Endothelial cell of umbilical vein (primary cell): ENCODE results near the gene PNPLA5. TPM values are rescaled to one million over a fixed set of nuclear protein-coding genes. Genes with fewer than 3 reads are reported as not detected.

Experiments used
- BruUV-seq: library from RNA; stranded (reverse); fragments of 400-500 nt; replicated peaks from 2 replicates; lab custom pipeline; 2021; lab: Mats Ljungman, UMichigan
- CTCF ChIA-PET: fragments of 300-600, 350-600 bp; sonication (Branson Sonifier 250); formaldehyde crosslinking; loops from one replicate; lab custom pipeline; 2021; ENCODE audit warnings: antibody characterized with exemption, inconsistent platforms; lab: Charles Lee
- POLR2A ChIA-PET: fragments of 300-600, 350-600 bp; sonication (Branson Sonifier 250); formaldehyde crosslinking; loops from one replicate; lab custom pipeline; 2021; ENCODE audit warnings: antibody characterized with exemption, inconsistent platforms; lab: Charles Lee
- DNase-seq: peaks from one replicate; pipeline ENCODE4 v3.0.0-alpha.2; 2011; ENCODE audit warnings: low read depth, low spot score
- FAIRE-seq: peaks from 2 replicates; lab custom pipeline; 2011; peaks lifted over from hg19 to GRCh38; lab: Jason Lieb, UNC
- H2AFZ ChIP-seq: 2 replicates; pipeline ENCODE4 v1.6.0; 2012; ENCODE audit warnings: low read depth, low read length, control low read depth, inconsistent platforms
- H3K27ac ChIP-seq: 2 replicates; pipeline ENCODE4 v1.5.1; 2011; ENCODE audit warnings: low read depth, mild to moderate bottlenecking, control low read depth, low read length, moderate library complexity; ENCODE audit not compliant: insufficient read depth
- H3K27me3 ChIP-seq, 2 experiments: 2 replicates each; pipeline versions ENCODE4 v1.6.0 to v1.6.1; 2011; ENCODE audit warnings: low read length in 2 of 2, mixed read lengths in 1 of 2; ENCODE audit not compliant: control insufficient read depth in 2 of 2, insufficient read depth in 2 of 2
- H3K36me3 ChIP-seq, 2 experiments: 2 replicates in 1 of 2; 3 replicates in 1 of 2; pipeline ENCODE4 v1.5.1; 2011; ENCODE audit warnings: low read length in 2 of 2, mild to moderate bottlenecking in 1 of 2, moderate library complexity in 1 of 2; ENCODE audit not compliant: control insufficient read depth in 2 of 2, insufficient read depth in 2 of 2; ENCODE audit errors: extremely low read depth in 1 of 2
- H3K4me1 ChIP-seq: 3 replicates; pipeline ENCODE4 v1.5.1; 2011; ENCODE audit warnings: mild to moderate bottlenecking, low read length; ENCODE audit not compliant: control insufficient read depth, insufficient read depth; ENCODE audit errors: extremely low read depth
- H3K4me2 ChIP-seq: 2 replicates; pipeline ENCODE4 v1.6.1; 2011; ENCODE audit warnings: low read length, control low read depth, mixed read lengths; ENCODE audit not compliant: insufficient read depth
- H3K4me3 ChIP-seq, 3 experiments: fragments of 200-600 bp in 1 of 3; sonication (generic), shearing (Covaris generic) in 1 of 3; replicated peaks in 1 of 3; 2 replicates each; pipeline ENCODE4 v1.5.1; 2011 to 2016; ENCODE audit warnings: control low read depth in 3 of 3, low read length in 3 of 3, mild to moderate bottlenecking in 2 of 3, inconsistent platforms in 1 of 3, low read depth in 1 of 3, moderate library complexity in 1 of 3; ENCODE audit not compliant: insufficient read depth in 1 of 3
- H3K79me2 ChIP-seq: 2 replicates; pipeline ENCODE4 v1.6.0; 2012; ENCODE audit warnings: low read length, inconsistent platforms; ENCODE audit not compliant: control insufficient read depth, insufficient read depth
- H3K9ac ChIP-seq: replicated peaks from 2 replicates; pipeline ENCODE3; 2011; ENCODE audit warnings: low read length, control low read depth; ENCODE audit not compliant: insufficient read depth; ENCODE audit errors: extremely low read depth
- H3K9me1 ChIP-seq: replicated peaks from 3 replicates; pipeline ENCODE4 v1.6.0; 2011; ENCODE audit warnings: mild to moderate bottlenecking, low read length; ENCODE audit not compliant: control insufficient read depth, insufficient read depth; ENCODE audit errors: extremely low read depth
- H3K9me3 ChIP-seq: replicated peaks from 2 replicates; pipeline ENCODE4 v1.5.1; 2012; ENCODE audit warnings: low read length, inconsistent platforms; ENCODE audit not compliant: control insufficient read depth, insufficient read depth
- H4K20me1 ChIP-seq: replicated peaks from 2 replicates; pipeline ENCODE3; 2011; ENCODE audit warnings: mild to moderate bottlenecking, low read length; ENCODE audit not compliant: control insufficient read depth, insufficient read depth; ENCODE audit errors: extremely low read depth
- CTCF ChIP-seq, 2 donors: IDR thresholded peaks; 1 replicate in 1 of 2; 2 replicates in 1 of 2; pipeline ENCODE4 v1.5.1; 2011; ENCODE audit warnings: low read length in 2 of 2, mild to moderate bottlenecking in 2 of 2, moderate library complexity in 2 of 2, control low read depth in 1 of 2, inconsistent platforms in 1 of 2, low read depth in 1 of 2; ENCODE audit not compliant: insufficient read depth in 1 of 2; ENCODE audit errors: extremely low read depth in 1 of 2
- EZH2 ChIP-seq: IDR thresholded peaks from 2 replicates; pipeline ENCODE4 v1.6.1; 2012; ENCODE audit warnings: borderline replicate concordance, low read depth, mild to moderate bottlenecking, moderate library complexity, low read length, inconsistent platforms; ENCODE audit not compliant: severe bottlenecking
- FOS ChIP-seq: IDR thresholded peaks from 2 replicates; pipeline ENCODE4 v1.6.1; 2011; ENCODE audit warnings: mild to moderate bottlenecking, low read length, moderate library complexity, borderline replicate concordance; ENCODE audit not compliant: insufficient read depth
- GATA2 ChIP-seq: IDR thresholded peaks from 2 replicates; pipeline ENCODE4 v1.7.0; 2011; ENCODE audit warnings: low read depth, mild to moderate bottlenecking, moderate library complexity, mixed read lengths, low read length; ENCODE audit not compliant: insufficient read length, insufficient read depth
- JUN ChIP-seq: IDR thresholded peaks from 2 replicates; pipeline ENCODE4 v1.6.1; 2011; ENCODE audit warnings: borderline replicate concordance, low read depth; ENCODE audit not compliant: insufficient read length, insufficient read depth
- MAX ChIP-seq: IDR thresholded peaks from 2 replicates; pipeline ENCODE4 v1.6.1; 2011; ENCODE audit not compliant: insufficient read depth, insufficient read length
- MYC ChIP-seq: IDR thresholded peaks from one replicate; pipeline ENCODE4 v1.6.1; 2011; ENCODE audit warnings: mild to moderate bottlenecking, low read depth, low read length
- POLR2A ChIP-seq: IDR thresholded peaks from 2 replicates; pipeline ENCODE4 v1.6.1; 2012; ENCODE audit warnings: low read depth, mild to moderate bottlenecking, control low read depth, low read length
- POLR2AphosphoS5 ChIP-seq: IDR thresholded peaks from 2 replicates; pipeline ENCODE4 v1.6.1; 2012; ENCODE audit warnings: low read depth, mild to moderate bottlenecking, control low read depth, low read length, moderate library complexity; ENCODE audit not compliant: insufficient read depth
- dilution Hi-C: fragments of 300-500 bp; cut with MboI; formaldehyde crosslinking; loops from one replicate; pipeline ENCODE4 v1.15.0; 2019; ENCODE audit warnings: low sequenced_read_pairs; ENCODE audit not compliant: extremely low pct_ligation_motif_present
- intact Hi-C: fragments of 100-400 bp; cut with micrococcal nuclease; formaldehyde crosslinking; loops from one replicate; pipeline ENCODE4 v1.10.0; 2022
- polyA plus RNA-seq, 4 experiments: library from polyadenylated mRNA; depleted of rRNA in 3 of 4; stranded (reverse) in 3 of 4; unstranded in 1 of 4; fragments of >200 nt; gene quantifications; 2 replicates each; pipeline versions ENCODE4 v1.2.1 to v1.2.3, GENCODE V29; 2011 to 2012; ENCODE audit warnings: missing spikeins in 1 of 4
- total RNA-seq: library from RNA; stranded (reverse); gene quantifications from 2 replicates; pipeline ENCODE4 v1.2.3, GENCODE V29; 2021

Gene PNPLA5
- total and polyA plus RNA-seq, 2 donors (not counting 3 experiments of a cell fraction or from before 2014, with no cell fraction given): not detected

- no peak for TF ChIP-seq CTCF (IDR thresholded peaks at IDR 0.05; ENCODE audit: extremely low read depth in 1 of 2, insufficient read depth in 1 of 2, low read depth in 1 of 2, low read length in 2 of 2)
- TF ChIP-seq MYC: no peak
- Histone ChIP-seq H4K20me1 (no peaks in the 10 kb centered on the region), H3K36me3 (no peaks in the 10 kb centered on the region), H3K27ac (no peak overlapping the region), H3K27me3 (peaks cover 0 to 8% of the 10 kb centered on the region in 2 experiments), H3K4me3 (no peak overlapping the region), H3K4me1 (no peaks in the 10 kb centered on the region), H2AFZ (no peak overlapping the region), H3K9ac (no peak overlapping the region), H3K9me1 (no peaks in the 10 kb centered on the region), H3K9me3 (no peaks in the 10 kb centered on the region), H3K79me2 (no peaks in the 10 kb centered on the region), H3K4me2 (no peak overlapping the region)
- POLR2A ChIA-PET: no interaction called here
- intact Hi-C loops (loop anchor here (2.0 kb wide), 1 partner anchor 497 kb away; no protein-coding TSS in a partner anchor), dilution Hi-C loops (no loop called here)
- CTCF ChIA-PET: interaction anchor here (0.9 to 1.7 kb wide), 4 partner anchors 13 to 612 kb away, joined by 5 to 36 read pairs (median 16); no protein-coding TSS in a partner anchor
- no TSS peak for BruUV-seq
- DNase-seq: no peak
- FAIRE-seq: no peak
Observed at GRCh38 chr22:43885786-43886185, 6.0 kb downstream of the PNPLA5 start.

GRCh38 chr22:43885319-43885671, 6.5 kb downstream of the PNPLA5 start:
- POLR2A ChIA-PET: no interaction called here

More at GRCh38 chr22:43885319-43885671, 6.5 kb downstream of the PNPLA5 start:
- no peak overlapping the region for H2AFZ ChIP-seq
- H3K79me2 ChIP-seq: no peaks in the 10 kb centered on the region
- dilution Hi-C loops: no loop called here
- H4K20me1 ChIP-seq: no peaks in the 10 kb centered on the region
- H3K4me1 ChIP-seq: no peaks in the 10 kb centered on the region
- TF ChIP-seq MAX (no peak), CTCF (IDR thresholded peaks at IDR 0.05; ENCODE audit: extremely low read depth in 1 of 2, insufficient read depth in 1 of 2, low read depth in 1 of 2, low read length in 2 of 2) (no peak), MYC (no peak), GATA2 (no peak), FOS (no peak), POLR2AphosphoS5 (no peak), EZH2 (no peak), POLR2A (no peak), JUN (no peak)
- CTCF ChIA-PET: interaction anchor here (0.5 to 1.7 kb wide), 28 partner anchors 8 to 758 kb away, joined by 3 to 36 read pairs (median 4); no protein-coding TSS in a partner anchor
- FAIRE-seq (no peak), DNase-seq (no peak)
- H3K4me3 ChIP-seq: no peak overlapping the region
- H3K9ac ChIP-seq: no peak overlapping the region
- no peak overlapping the region for H3K4me2 ChIP-seq
- intact Hi-C loops: loop anchor here (2.0 kb wide), 1 partner anchor 496 kb away; no protein-coding TSS in a partner anchor
- H3K36me3 ChIP-seq: no peaks in the 10 kb centered on the region
- H3K9me1 ChIP-seq: no peaks in the 10 kb centered on the region
- no peaks in the 10 kb centered on the region for H3K9me3 ChIP-seq
- H3K27ac ChIP-seq: no peak overlapping the region
- peaks cover 0 to 3% of the 10 kb centered on the region in 2 experiments for H3K27me3 ChIP-seq
- BruUV-seq: no TSS peak
